Colonic mucosa (tissue), 4 donors: ENCODE data around the gene AHSP. TPM values are rescaled to one million over a fixed set of nuclear protein-coding genes. Genes with fewer than 3 reads are reported as not detected.
A peak's percentile ranks its signal among the peaks of the same experiment; 100 is the strongest.

ENCODE experiments used
- DNase-seq: peaks from one replicate; pipeline ENCODE4 v3.0.0-alpha.2; 2020
- H3K27ac ChIP-seq: fragments of 200-600 bp; one replicate; pipeline ENCODE4 v1.8.0; 2021
- H3K27me3 ChIP-seq: fragments of 200-600 bp; one replicate; pipeline ENCODE4 v1.8.0; 2021
- H3K36me3 ChIP-seq: fragments of 200-600 bp; one replicate; pipeline ENCODE4 v1.8.0; 2021
- H3K4me1 ChIP-seq: fragments of 200-600 bp; one replicate; pipeline ENCODE4 v1.8.0; 2021; ENCODE audit warnings: mild to moderate bottlenecking
- H3K4me3 ChIP-seq: fragments of 200-600 bp; one replicate; pipeline ENCODE4 v1.8.0; 2021
- H3K9ac ChIP-seq, 2 donors: one replicate each; pipeline ENCODE4 v1.7.0; 2013; ENCODE audit warnings: control low read depth in 2 of 2, low read depth in 2 of 2, low read length in 2 of 2
- H3K9me3 ChIP-seq: fragments of 200-600 bp; one replicate; pipeline ENCODE4 v1.8.0; 2021
- CTCF ChIP-seq: fragments of 200-600 bp; IDR thresholded peaks from one replicate; pipeline ENCODE4 v1.8.0; 2022; ENCODE audit warnings: antibody characterized with exemption, mild to moderate bottlenecking
- intact Hi-C: fragments of 100-400 bp; cut with DNase I; formaldehyde crosslinking; loops from one replicate; pipeline ENCODE4 v1.14.1; 2022
- total RNA-seq, 2 donors: library from RNA; stranded (reverse); fragmentation: NEBNext Ultra II Directional in 1 of 2; extraction: Animal tissue kit (Norgen Biotek cat#: 25700) in 1 of 2; gene quantifications; one replicate each; pipeline ENCODE4 v1.2.1, GENCODE V29; 2021
- donor health status: healthy.
- donor health status: DM: no; HTN: no; CAD: no.
- donor health status: DM: no; HTN: no; CAD: no.

AHSP gene
- total RNA-seq, 2 donors from 2014 or later = not detected

- H3K27ac ChIP-seq = peak overlapping the region; percentile 55
- TF ChIP-seq CTCF = no peak
- no peak overlapping the region for H3K4me3 ChIP-seq
- no peaks in the 10 kb centered on the region for H3K27me3 ChIP-seq
- H3K36me3 ChIP-seq = no peaks in the 10 kb centered on the region
- intact Hi-C loops = no loop called here
- H3K9ac ChIP-seq = peak overlapping the region; percentile 12 to 49
- H3K9me3 ChIP-seq = no peaks in the 10 kb centered on the region
- peak; percentile 72 for DNase-seq
- peaks cover 7% of the 10 kb centered on the region for H3K4me1 ChIP-seq
Measured at GRCh38 chr16:31484491-31485171, 43.1 kb upstream of the AHSP start.

GRCh38 chr16:31485571-31485970 lies 42.1 kb upstream of the AHSP start:
- intact Hi-C loops = no loop called here
- H3K4me3 ChIP-seq = no peak overlapping the region
- no peak for TF ChIP-seq CTCF

GRCh38 chr16:31486045-31486444 lies 41.7 kb upstream of the AHSP start:
- Histone ChIP-seq H3K9me3 (no peaks in the 10 kb centered on the region), H3K9ac (no peak overlapping the region), H3K36me3 (no peaks in the 10 kb centered on the region), H3K4me1 (peaks cover 7% of the 10 kb centered on the region), H3K27ac (peak overlapping the region; percentile 54), H3K4me3 (no peak overlapping the region), H3K27me3 (no peaks in the 10 kb centered on the region)
- intact Hi-C loops = no loop called here
- no peak for TF ChIP-seq CTCF
- DNase-seq = no peak

More at GRCh38 chr16:31485571-31485970, 42.1 kb upstream of the AHSP start:
- Histone ChIP-seq H3K27ac (peak overlapping the region; percentile 55), H3K4me1 (peaks cover 7% of the 10 kb centered on the region), H3K36me3 (no peaks in the 10 kb centered on the region), H3K27me3 (no peaks in the 10 kb centered on the region), H3K9ac (no peak overlapping the region), H3K9me3 (no peaks in the 10 kb centered on the region)
- no peak for DNase-seq

- Histone ChIP-seq H3K9me3 (no peaks in the 10 kb centered on the region), H3K36me3 (no peaks in the 10 kb centered on the region), H3K4me3 (peak overlapping the region; percentile 52), H3K4me1 (peaks cover 7% of the 10 kb centered on the region), H3K9ac (peak overlapping the region; percentile 77 to 79), H3K27me3 (no peaks in the 10 kb centered on the region), H3K27ac (peak overlapping the region; percentile 54)
- no peak for DNase-seq
- intact Hi-C loops = no loop called here
- no peak for TF ChIP-seq CTCF
Measured at GRCh38 chr16:31487071-31487719, 40.5 kb upstream of the AHSP start.

- DNase-seq = peak; percentile 80
- peaks cover 7% of the 10 kb centered on the region for H3K4me1 ChIP-seq
- no peak for TF ChIP-seq CTCF
- no peaks in the 10 kb centered on the region for H3K27me3 ChIP-seq
- intact Hi-C loops = no loop called here
- H3K9me3 ChIP-seq = no peaks in the 10 kb centered on the region
- no peaks in the 10 kb centered on the region for H3K36me3 ChIP-seq
- peak overlapping the region; percentile 52 for H3K4me3 ChIP-seq
- H3K27ac ChIP-seq = peak overlapping the region; percentile 54
- peak overlapping the region; percentile 77 to 79 for H3K9ac ChIP-seq
Measured at GRCh38 chr16:31487720-31488467, 39.8 kb upstream of the AHSP start.
